SK-N-SH (cell line): ENCODE data around the gene B3GALNT1. TPM values are rescaled to one million over a fixed set of nuclear protein-coding genes. Genes with fewer than 3 reads are reported as not detected.

ENCODE experiments used
- CTCF ChIA-PET: fragments of 300-600, 350-600 bp; formaldehyde crosslinking; extraction: SDS; loops from one replicate; lab custom pipeline; 2021; lab: Yijun Ruan, JAX
- POLR2A ChIA-PET: fragments of 350-600 bp; sonication (Branson Sonifier 250); formaldehyde crosslinking; extraction: SDS; loops from one replicate; lab custom pipeline; 2020; ENCODE audit warnings: antibody characterized with exemption, inconsistent platforms; lab: Yijun Ruan, JAX
- DNase-seq: peaks from one replicate; pipeline ENCODE4 v3.0.0; 2012
- H2AFZ ChIP-seq: fragments of 200-600 bp; sonication (generic); 2 replicates; pipeline ENCODE4 v1.8.1; 2016; ENCODE audit warnings: antibody characterized with exemption, mild to moderate bottlenecking, low read depth
- H3F3A ChIP-seq: fragments of 200-600 bp; sonication (generic); replicated peaks from 2 replicates; pipeline ENCODE3; 2016; ENCODE audit warnings: antibody characterized with exemption, mild to moderate bottlenecking; ENCODE audit not compliant: insufficient read depth
- H3K27ac ChIP-seq, 2 experiments: fragments of 200-500 bp in 1 of 2; fragments of 200-600 bp in 1 of 2; sonication (Bioruptor generic) in 1 of 2; sonication (generic), shearing (Covaris generic) in 1 of 2; 2 replicates each; pipeline versions ENCODE4 v1.5.1 to v1.6.1; 2014 to 2016; ENCODE audit warnings: low read depth in 2 of 2, inconsistent platforms in 1 of 2, low read length in 1 of 2, mild to moderate bottlenecking in 1 of 2, mixed read lengths in 1 of 2
- H3K27me3 ChIP-seq: fragments of 200-600 bp; sonication (generic), shearing (Covaris generic); 2 replicates; pipeline ENCODE4 v1.6.1; 2016; ENCODE audit warnings: mixed run types; ENCODE audit not compliant: insufficient read depth
- H3K36me3 ChIP-seq, 2 experiments: fragments of 200-500 bp in 1 of 2; fragments of 200-600 bp in 1 of 2; sonication (Bioruptor generic) in 1 of 2; sonication (generic) in 1 of 2; replicated peaks in 1 of 2; 2 replicates each; pipeline versions ENCODE3 to v1.5.1; 2014 to 2016; ENCODE audit warnings: low read length in 1 of 2, mild to moderate bottlenecking in 1 of 2; ENCODE audit not compliant: insufficient read depth in 2 of 2, control insufficient read depth in 1 of 2
- H3K4me1 ChIP-seq, 2 experiments: fragments of 200-500 bp in 1 of 2; fragments of 200-600 bp in 1 of 2; sonication (Bioruptor generic) in 1 of 2; sonication (generic), shearing (Covaris generic) in 1 of 2; 2 replicates each; pipeline versions ENCODE4 v1.5.1 to v1.6.1; 2014 to 2016; ENCODE audit warnings: low read depth in 1 of 2, low read length in 1 of 2, mixed run types in 1 of 2; ENCODE audit not compliant: insufficient read depth in 2 of 2, control insufficient read depth in 1 of 2
- H3K4me2 ChIP-seq: fragments of 200-600 bp; sonication (generic), shearing (Covaris generic); 2 replicates; pipeline ENCODE4 v1.6.1; 2017; ENCODE audit warnings: mixed run types
- H3K4me3 ChIP-seq, 2 experiments: fragments of 200-500 bp in 1 of 2; fragments of 200-600 bp in 1 of 2; sonication (Bioruptor generic) in 1 of 2; sonication (generic), shearing (Covaris generic) in 1 of 2; 2 replicates each; pipeline versions ENCODE4 v1.5.1 to v1.8.1; 2014 to 2016; ENCODE audit warnings: low read depth in 2 of 2, inconsistent platforms in 1 of 2, low read length in 1 of 2, mild to moderate bottlenecking in 1 of 2, mixed read lengths in 1 of 2, moderate library complexity in 1 of 2
- H3K79me2 ChIP-seq: fragments of 200-600 bp; sonication (generic); 2 replicates; pipeline ENCODE4 v1.8.1; 2017; ENCODE audit warnings: mild to moderate bottlenecking; ENCODE audit not compliant: insufficient read depth
- H3K9ac ChIP-seq: fragments of 200-600 bp; sonication (generic); 2 replicates; pipeline ENCODE4 v1.6.1; 2017; ENCODE audit warnings: mixed run types
- H3K9me2 ChIP-seq: fragments of 200-600 bp; sonication (generic); 2 replicates; pipeline ENCODE4 v1.6.1; 2017; ENCODE audit warnings: mixed run types
- H3K9me3 ChIP-seq: fragments of 200-600 bp; sonication (generic); 2 replicates; pipeline ENCODE4 v1.6.1; 2017; ENCODE audit warnings: mixed run types, mild to moderate bottlenecking, moderate library complexity
- H4K20me1 ChIP-seq: fragments of 200-600 bp; sonication (generic); 2 replicates; pipeline ENCODE4 v1.6.1; 2017; ENCODE audit warnings: mild to moderate bottlenecking, mixed run types; ENCODE audit not compliant: insufficient read depth
- CHD2 ChIP-seq: fragments of 150-350 bp; IDR thresholded peaks from 2 replicates; pipeline ENCODE4 v1.6.1; 2018; ENCODE audit warnings: low read length; ENCODE audit not compliant: partially characterized antibody
- FOSL2 ChIP-seq: IDR thresholded peaks from 2 replicates; pipeline ENCODE4 v1.4.0; 2012; ENCODE audit warnings: low read depth, mild to moderate bottlenecking, moderate library complexity, borderline replicate concordance
- GABPA ChIP-seq: IDR thresholded peaks from 2 replicates; pipeline ENCODE4 v1.4.0; 2012; ENCODE audit warnings: low read depth, mild to moderate bottlenecking
- JUND ChIP-seq: IDR thresholded peaks from 2 replicates; pipeline ENCODE4 v1.4.0; 2012
- MXI1 ChIP-seq: IDR thresholded peaks from 2 replicates; pipeline ENCODE4 v1.6.1; 2012; ENCODE audit warnings: mild to moderate bottlenecking, low read depth, low read length, improper control_type of control experiment
- NFIC ChIP-seq: IDR thresholded peaks from 2 replicates; pipeline ENCODE4 v1.4.0; 2012; ENCODE audit warnings: borderline replicate concordance
- POLR2AphosphoS5 ChIP-seq: IDR thresholded peaks from 2 replicates; pipeline ENCODE4 v1.6.1; 2012; ENCODE audit warnings: low read depth, low read length
- RAD21 ChIP-seq: IDR thresholded peaks from 2 replicates; pipeline ENCODE4 v1.6.1; 2012; ENCODE audit warnings: mild to moderate bottlenecking, low read length
- RCOR1 ChIP-seq: fragments of 150-350 bp; IDR thresholded peaks from 2 replicates; pipeline ENCODE4 v1.6.1; 2017; ENCODE audit warnings: antibody characterized with exemption, low read length
- RXRA ChIP-seq: IDR thresholded peaks from 2 replicates; pipeline ENCODE4 v1.4.0; 2012; ENCODE audit warnings: low read depth, mild to moderate bottlenecking, borderline replicate concordance
- SMC3 ChIP-seq: IDR thresholded peaks from 2 replicates; pipeline ENCODE4 v1.6.1; 2012; ENCODE audit warnings: low read depth, low read length, improper control_type of control experiment
- TCF12 ChIP-seq: IDR thresholded peaks from 2 replicates; pipeline ENCODE4 v1.4.0; 2012
- YY1 ChIP-seq: IDR thresholded peaks from 2 replicates; pipeline ENCODE4 v1.4.0; 2012; ENCODE audit warnings: low read depth, mild to moderate bottlenecking
- WGBS: methylation state at CpG from one replicate; pipeline ENCODE4 v1.1.6; 2017; ENCODE audit warnings: low lambda C conversion rate; 5-methylcytosine and 5-hydroxymethylcytosine counted together
- polyA plus RNA-seq, 3 experiments: library from polyadenylated mRNA; depleted of rRNA; stranded (reverse); fragments of >200 nt; gene quantifications; 2 replicates each; pipeline ENCODE4 v1.2.3, GENCODE V29; 2012
- TF ChIP-seq, protein P1 (sequence below): fragments of 150-350 bp; IDR thresholded peaks from 2 replicates; pipeline ENCODE4 v1.6.1; 2016; ENCODE audit warnings: mild to moderate bottlenecking, low read depth, low read length
- TF ChIP-seq, protein P2 (sequence below): IDR thresholded peaks from 2 replicates; pipeline ENCODE4 v1.4.0; 2012; ENCODE audit warnings: low read depth, borderline replicate concordance
- TF ChIP-seq, protein P3 (sequence below): fragments of 150-350 bp; IDR thresholded peaks from 2 replicates; pipeline ENCODE4 v1.6.1; 2017; ENCODE audit warnings: antibody characterized with exemption, low read length, low read depth, borderline replicate concordance

Gene B3GALNT1
- polyA plus RNA-seq, 1 of the 3 experiments (the other 2 are of a cell fraction) = 0.15 TPM

DNA sequence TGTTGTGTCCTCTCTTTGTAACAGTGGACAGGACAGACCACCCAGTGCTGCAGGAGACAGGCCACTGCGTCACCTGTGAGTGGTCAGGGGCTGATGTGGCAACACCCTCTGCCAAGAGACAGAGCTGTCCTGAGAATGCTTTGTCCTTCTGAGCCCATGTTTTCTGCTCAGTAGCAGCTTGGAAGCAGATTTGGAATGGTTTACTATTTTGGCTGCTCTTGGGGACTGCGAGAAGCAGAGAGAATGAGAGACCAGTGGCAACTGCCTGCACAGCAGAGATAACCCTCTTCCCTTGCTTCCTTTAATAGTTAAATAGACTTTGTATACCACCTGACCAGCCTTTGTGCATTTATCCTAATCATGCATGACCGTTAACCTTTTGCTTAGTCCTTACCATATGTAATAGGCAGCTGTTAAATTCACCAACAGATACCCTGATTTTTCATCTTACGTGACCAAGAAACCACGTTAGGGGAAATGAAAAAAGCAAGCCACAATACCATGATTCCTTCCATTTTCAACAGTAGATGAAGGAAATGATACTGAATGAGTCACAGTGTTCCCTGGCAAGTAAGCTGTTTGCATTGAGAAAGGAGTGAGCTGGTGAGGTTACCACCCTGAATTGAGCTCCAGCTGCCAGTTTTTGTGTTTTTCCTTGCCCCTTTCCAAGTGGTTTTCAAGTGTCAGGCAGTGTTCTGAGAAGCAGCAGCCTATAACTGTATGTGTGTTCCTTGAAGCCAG lies 35.5 kb downstream of the B3GALNT1 start:
- ChIA-PET CTCF (no interaction called here), POLR2A (no interaction called here)
- no peak overlapping the region for H3K9ac ChIP-seq

DNA sequence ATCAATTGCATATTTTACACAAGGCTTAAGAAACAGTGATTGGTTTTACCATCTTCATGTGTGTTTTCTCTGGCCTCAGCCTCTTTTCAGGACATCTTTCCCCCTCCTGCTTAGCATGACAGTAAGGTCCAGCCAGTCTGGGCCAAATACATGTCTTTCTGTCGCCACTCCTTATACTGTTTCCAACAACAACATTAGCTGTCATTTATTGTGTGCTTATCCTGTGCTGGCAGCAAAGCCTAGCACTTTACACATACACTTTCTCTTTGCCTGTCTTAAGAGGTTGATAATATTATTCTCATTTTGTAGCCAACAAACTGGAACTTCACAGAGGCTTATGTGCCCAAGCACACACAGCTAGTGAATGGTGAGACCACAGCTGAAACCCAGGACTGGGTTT lies 37.8 kb downstream of the B3GALNT1 start:
- no peaks in the 10 kb centered on the region for H3K79me2 ChIP-seq
- no peaks in the 10 kb centered on the region for H3K9me2 ChIP-seq
- H2AFZ ChIP-seq = no peak overlapping the region
- no peak overlapping the region for H3K4me2 ChIP-seq
- H3K4me1 ChIP-seq = no peaks in the 10 kb centered on the region; a peak in 1 of 4 replicates
- DNase-seq = no peak
- H3K27me3 ChIP-seq = no peaks in the 10 kb centered on the region
- CTCF ChIA-PET = no interaction called here
- no peak for TF ChIP-seq GABPA
- TF ChIP-seq, protein P1, sequence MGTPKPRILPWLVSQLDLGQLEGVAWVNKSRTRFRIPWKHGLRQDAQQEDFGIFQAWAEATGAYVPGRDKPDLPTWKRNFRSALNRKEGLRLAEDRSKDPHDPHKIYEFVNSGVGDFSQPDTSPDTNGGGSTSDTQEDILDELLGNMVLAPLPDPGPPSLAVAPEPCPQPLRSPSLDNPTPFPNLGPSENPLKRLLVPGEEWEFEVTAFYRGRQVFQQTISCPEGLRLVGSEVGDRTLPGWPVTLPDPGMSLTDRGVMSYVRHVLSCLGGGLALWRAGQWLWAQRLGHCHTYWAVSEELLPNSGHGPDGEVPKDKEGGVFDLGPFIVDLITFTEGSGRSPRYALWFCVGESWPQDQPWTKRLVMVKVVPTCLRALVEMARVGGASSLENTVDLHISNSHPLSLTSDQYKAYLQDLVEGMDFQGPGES = no peak
- no peak for TF ChIP-seq SMC3
- no peak for TF ChIP-seq NFIC
- no peak for TF ChIP-seq POLR2AphosphoS5
- no peak for TF ChIP-seq MXI1
- no peak for TF ChIP-seq RXRA
- TF ChIP-seq FOSL2 = no peak
- TF ChIP-seq, protein P2, sequence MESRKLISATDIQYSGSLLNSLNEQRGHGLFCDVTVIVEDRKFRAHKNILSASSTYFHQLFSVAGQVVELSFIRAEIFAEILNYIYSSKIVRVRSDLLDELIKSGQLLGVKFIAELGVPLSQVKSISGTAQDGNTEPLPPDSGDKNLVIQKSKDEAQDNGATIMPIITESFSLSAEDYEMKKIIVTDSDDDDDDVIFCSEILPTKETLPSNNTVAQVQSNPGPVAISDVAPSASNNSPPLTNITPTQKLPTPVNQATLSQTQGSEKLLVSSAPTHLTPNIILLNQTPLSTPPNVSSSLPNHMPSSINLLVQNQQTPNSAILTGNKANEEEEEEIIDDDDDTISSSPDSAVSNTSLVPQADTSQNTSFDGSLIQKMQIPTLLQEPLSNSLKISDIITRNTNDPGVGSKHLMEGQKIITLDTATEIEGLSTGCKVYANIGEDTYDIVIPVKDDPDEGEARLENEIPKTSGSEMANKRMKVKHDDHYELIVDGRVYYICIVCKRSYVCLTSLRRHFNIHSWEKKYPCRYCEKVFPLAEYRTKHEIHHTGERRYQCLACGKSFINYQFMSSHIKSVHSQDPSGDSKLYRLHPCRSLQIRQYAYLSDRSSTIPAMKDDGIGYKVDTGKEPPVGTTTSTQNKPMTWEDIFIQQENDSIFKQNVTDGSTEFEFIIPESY = no peak
- no peak for TF ChIP-seq JUND
- TF ChIP-seq TCF12 = no peak
- no peak for TF ChIP-seq RCOR1
- TF ChIP-seq, protein P3, sequence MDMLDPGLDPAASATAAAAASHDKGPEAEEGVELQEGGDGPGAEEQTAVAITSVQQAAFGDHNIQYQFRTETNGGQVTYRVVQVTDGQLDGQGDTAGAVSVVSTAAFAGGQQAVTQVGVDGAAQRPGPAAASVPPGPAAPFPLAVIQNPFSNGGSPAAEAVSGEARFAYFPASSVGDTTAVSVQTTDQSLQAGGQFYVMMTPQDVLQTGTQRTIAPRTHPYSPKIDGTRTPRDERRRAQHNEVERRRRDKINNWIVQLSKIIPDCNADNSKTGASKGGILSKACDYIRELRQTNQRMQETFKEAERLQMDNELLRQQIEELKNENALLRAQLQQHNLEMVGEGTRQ = no peak
- TF ChIP-seq RAD21 = no peak
- no peaks in the 10 kb centered on the region for H3K9me3 ChIP-seq
- H4K20me1 ChIP-seq = no peaks in the 10 kb centered on the region
- 62% methylated on average over 1 of the region's 1 CpG for WGBS
- H3K27ac ChIP-seq = no peak overlapping the region
- POLR2A ChIA-PET = no interaction called here
- no peak overlapping the region for H3K9ac ChIP-seq
- no peaks in the 10 kb centered on the region for H3K36me3 ChIP-seq
- H3K4me3 ChIP-seq = no peak overlapping the region
- peaks cover 8% of the 10 kb centered on the region for H3F3A ChIP-seq

More for the DNA sequence above, 35.5 kb downstream of the B3GALNT1 start:
- Histone ChIP-seq H2AFZ (no peak overlapping the region; the same call in 1 of the 2 replicates), H4K20me1 (no peaks in the 10 kb centered on the region), H3K9me3 (no peaks in the 10 kb centered on the region), H3K4me1 (no peaks in the 10 kb centered on the region; a peak in 1 of 4 replicates), H3K36me3 (no peaks in the 10 kb centered on the region), H3F3A (peaks cover 8% of the 10 kb centered on the region), H3K4me2 (peak overlapping the region; percentile 31), H3K27ac (0 out of 4 replicates have a peak overlapping the region, but pooled peaks of 1 of the 2 experiments have one; percentile 29), H3K27me3 (peaks cover 4% of the 10 kb centered on the region; the same call in 1 of the 2 replicates), H3K4me3 (no peak overlapping the region), H3K9me2 (no peaks in the 10 kb centered on the region), H3K79me2 (no peaks in the 10 kb centered on the region)
- DNase-seq = no peak
- WGBS = 48% methylated on average over 5 of the region's 5 CpGs
- no peak for TF ChIP-seq YY1
- peak; percentile 22; the same call in 1 of the 2 replicates for TF ChIP-seq TCF12
- TF ChIP-seq CHD2 = no peak
- TF ChIP-seq FOSL2 = peak; percentile 36; the same call in 1 of the 2 replicates
- TF ChIP-seq, all 33 proteins: peak for 2
